ENCODE measurements around the gene HPSE2.

The HPSE2 gene

GRCh38 chr10:98855403-98856189 lies 380.1 kb downstream of the HPSE2 start:
- DNase-seq (ENCODE audit: low read depth in 2 of 3, low spot score in 1 of 3), result no peak

- no peak for DNase-seq (ENCODE audit: low read depth in 2 of 3, low spot score in 1 of 3)
Observed at GRCh38 chr10:98852686-98853085, 383.0 kb downstream of the HPSE2 start.

DNA sequence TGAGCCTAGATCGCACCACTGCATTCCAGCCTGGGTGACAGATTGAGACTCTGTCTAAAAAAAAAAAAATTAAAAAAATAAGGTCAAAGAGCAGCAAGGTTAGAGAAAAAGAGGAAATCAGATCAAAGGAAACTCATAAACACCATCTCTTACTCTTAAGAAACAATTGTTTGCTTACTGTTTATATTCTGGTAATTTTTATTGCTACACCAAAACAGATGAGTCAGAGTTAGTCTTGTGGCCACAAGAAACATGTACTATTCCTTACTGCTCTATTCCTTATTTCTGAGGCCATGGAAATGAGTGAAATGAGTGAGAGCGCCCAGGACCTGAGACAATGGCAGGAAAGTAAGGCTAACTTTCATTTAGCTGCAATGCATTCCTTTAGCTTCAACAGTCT lies 387.3 kb downstream of the HPSE2 start:
- DNase-seq (ENCODE audit: low read depth in 2 of 3, low spot score in 1 of 3), result no peak

GRCh38 chr10:98846787-98847186 lies 388.9 kb downstream of the HPSE2 start:
- no peak for DNase-seq (ENCODE audit: low read depth in 2 of 3, low spot score in 1 of 3)

- no peak for DNase-seq (ENCODE audit: low read depth in 2 of 3, low spot score in 1 of 3)
Observed at GRCh38 chr10:98833542-98833941, 402.1 kb downstream of the HPSE2 start.

- no peak for DNase-seq (ENCODE audit: low read depth in 2 of 3, low spot score in 1 of 3)
Observed at GRCh38 chr10:98832738-98833137, 402.9 kb downstream of the HPSE2 start.

GRCh38 chr10:98832196-98832595 lies 403.5 kb downstream of the HPSE2 start:
- DNase-seq (ENCODE audit: low read depth in 2 of 3, low spot score in 1 of 3), result no peak

- DNase-seq (ENCODE audit: low read depth in 2 of 3, low spot score in 1 of 3), result no peak
Observed at GRCh38 chr10:98831391-98831790, 404.3 kb downstream of the HPSE2 start.

GRCh38 chr10:98825741-98826140 lies 409.9 kb downstream of the HPSE2 start:
- DNase-seq (ENCODE audit: low read depth in 2 of 3, low spot score in 1 of 3), result no peak

DNA sequence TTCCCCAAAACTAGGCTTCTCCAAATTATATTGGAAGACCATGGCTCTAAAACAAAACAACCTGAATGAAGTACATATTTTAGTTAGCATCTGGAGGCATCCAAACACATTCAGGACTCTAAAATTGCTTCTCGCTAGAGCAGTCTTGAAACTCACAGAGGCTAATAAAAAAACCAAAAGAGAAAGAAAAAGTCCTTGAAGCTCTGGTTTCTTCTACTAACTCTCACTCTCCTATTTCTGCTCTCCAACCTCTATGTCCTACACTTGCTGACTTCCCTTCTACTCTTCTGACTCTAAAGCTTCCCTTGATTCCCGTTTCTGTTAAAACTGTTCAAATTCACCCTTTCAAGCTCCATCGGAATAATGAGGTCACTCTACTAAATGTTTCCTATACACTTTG lies 418.3 kb downstream of the HPSE2 start:
- no peak for DNase-seq (ENCODE audit: low read depth in 2 of 3, low spot score in 1 of 3)

- DNase-seq (ENCODE audit: low read depth in 2 of 3, low spot score in 1 of 3), result no peak
Observed at GRCh38 chr10:98815039-98815885, 420.4 kb downstream of the HPSE2 start.

DNA sequence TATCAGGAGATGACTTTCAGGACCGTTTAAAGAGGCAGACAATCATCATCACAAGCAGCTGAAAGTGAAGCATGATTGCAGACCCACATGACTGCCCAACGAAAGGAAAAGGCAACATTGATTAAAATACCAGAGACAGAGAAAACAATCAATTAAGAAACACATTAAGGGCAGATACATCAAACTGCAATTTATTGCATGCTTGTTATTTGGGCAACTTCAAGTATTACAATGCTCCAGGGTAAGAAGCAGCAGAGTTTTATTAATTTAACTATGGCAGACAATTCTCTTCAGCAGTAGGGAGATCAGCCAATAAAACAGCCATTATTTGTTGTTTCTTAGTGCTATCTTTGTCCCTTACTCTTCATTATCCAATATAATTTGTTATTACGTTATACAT lies 421.2 kb downstream of the HPSE2 start:
- DNase-seq (ENCODE audit: low read depth in 2 of 3, low spot score in 1 of 3), result no peak

DNA sequence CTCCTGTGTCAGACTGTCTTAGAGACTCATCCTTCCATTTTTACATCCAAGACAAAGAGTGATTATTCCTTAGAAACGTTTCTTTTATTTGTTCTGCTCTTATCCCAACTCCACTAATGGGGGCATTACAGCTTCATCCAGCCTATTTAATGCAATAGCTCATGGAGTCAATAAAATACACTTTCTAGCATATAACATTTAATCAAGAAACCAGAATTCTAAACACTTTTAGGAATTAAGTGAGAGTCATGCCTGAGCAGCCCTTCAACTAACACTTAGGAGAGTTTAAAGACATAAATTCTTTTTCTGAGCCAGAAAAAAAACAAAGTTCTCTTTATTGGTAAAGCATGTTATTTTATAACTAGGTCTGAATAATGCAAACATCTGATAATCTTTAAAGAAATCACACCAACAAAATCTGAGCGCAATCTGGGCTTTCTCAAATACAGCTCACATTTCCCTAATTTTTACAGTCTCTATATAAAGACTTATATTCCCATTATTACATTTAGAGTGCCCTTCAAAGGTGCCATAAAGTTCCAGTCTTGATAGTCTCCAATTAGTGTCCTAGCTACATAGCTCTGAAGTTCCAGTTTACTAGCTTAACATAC lies 427.3 kb downstream of the HPSE2 start:
- DNase-seq (ENCODE audit: low read depth in 2 of 3, low spot score in 1 of 3), result no peak

GRCh38 chr10:98800263-98800662 lies 435.4 kb downstream of the HPSE2 start:
- DNase-seq (ENCODE audit: low read depth in 2 of 3, low spot score in 1 of 3), result no peak

GRCh38 chr10:98795467-98795866 lies 440.2 kb downstream of the HPSE2 start:
- no peak for DNase-seq (ENCODE audit: low read depth in 2 of 3, low spot score in 1 of 3)

- no peak for DNase-seq (ENCODE audit: low read depth in 2 of 3, low spot score in 1 of 3)
Observed at GRCh38 chr10:98790817-98791216, 444.8 kb downstream of the HPSE2 start.

GRCh38 chr10:98778277-98778759 lies 457.3 kb downstream of the HPSE2 start:
- no peak for DNase-seq (ENCODE audit: low read depth in 2 of 3, low spot score in 1 of 3)

DNA sequence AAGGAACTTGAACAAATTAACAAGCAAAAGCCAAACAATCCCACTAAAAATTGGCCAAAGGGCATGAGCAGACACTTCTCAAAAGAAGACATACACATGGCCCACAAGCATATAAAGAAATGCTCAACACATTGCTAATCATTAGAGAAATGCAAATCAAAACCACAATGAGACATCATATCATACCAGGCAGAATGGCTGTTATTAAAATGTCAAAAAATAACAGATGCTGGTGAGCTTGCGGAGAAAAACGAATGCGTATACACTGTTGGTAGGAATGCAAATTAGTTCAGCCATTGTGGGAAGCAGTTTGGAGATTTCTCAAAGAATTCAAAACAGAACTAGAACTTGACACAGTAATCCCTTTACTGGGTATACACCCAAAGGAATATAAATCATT lies 477.2 kb downstream of the HPSE2 start:
- no peak for DNase-seq (ENCODE audit: low read depth in 2 of 3, low spot score in 1 of 3)

GRCh38 chr10:98748298-98748697 lies 487.4 kb downstream of the HPSE2 start:
- DNase-seq (ENCODE audit: low read depth in 2 of 3, low spot score in 1 of 3), result no peak

GRCh38 chr10:98745645-98746044 lies 490.0 kb downstream of the HPSE2 start:
- no peak for DNase-seq (ENCODE audit: low read depth in 2 of 3, low spot score in 1 of 3)

GRCh38 chr10:98720551-98720950 lies 515.1 kb downstream of the HPSE2 start:
- no peak for DNase-seq (ENCODE audit: low read depth in 2 of 3, low spot score in 1 of 3)

DNA sequence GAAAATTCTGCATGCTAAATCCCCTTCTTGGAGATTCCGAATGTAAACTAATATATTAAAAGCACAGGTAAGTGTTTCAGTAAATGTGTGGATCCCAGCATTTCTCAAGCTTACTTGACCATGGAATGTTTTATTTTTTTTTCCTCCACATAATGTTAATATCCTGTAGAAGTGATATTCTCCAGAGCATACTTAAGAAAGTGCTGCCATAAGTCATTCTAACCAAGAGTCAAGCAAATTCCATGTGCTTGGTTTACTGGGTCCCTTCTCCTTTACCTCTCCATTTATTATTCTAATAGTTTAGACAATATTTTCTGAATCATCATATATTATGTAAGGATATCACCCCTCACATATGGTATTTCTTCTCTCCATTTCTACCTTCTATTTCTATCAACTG lies 522.1 kb downstream of the HPSE2 start:
- DNase-seq (ENCODE audit: low read depth in 2 of 3, low spot score in 1 of 3), result no peak

Measured in stimulated activated CD4-positive, alpha-beta T cell treated with anti-CD3 and anti-CD28 coated beads, Interleukin-12 subunit alpha, Interleukin-12 subunit beta, amount 100 ng/mL, for 48 hours (primary cell).